ENCODE data around the gene PPTC7. TPM values are rescaled to one million over a fixed set of nuclear protein-coding genes. Genes with fewer than 3 reads are reported as not detected.
"Not testable (repeated sequence)": the region's sequence is repeated elsewhere in the genome, so short reads cannot be mapped to it uniquely, and the experiment has no call there.

Gene PPTC7
- total and polyA plus RNA-seq, 7 donors: 16.1 to 30.3 (median 21.0) TPM

GRCh38 chr12:110606253-110606611 lies 23.1 kb upstream of the PPTC7 start:
- Histone ChIP-seq H3K4me3 (no peak overlapping the region), H3K4me1 (no peaks in the 10 kb centered on the region), H3K27me3 (no peaks in the 10 kb centered on the region), H3K36me3 (no peaks in the 10 kb centered on the region), H3K27ac (peak overlapping the region in 1 of 4 donors; percentile 37), H3K9me3 (no peaks in the 10 kb centered on the region)
- TF ChIP-seq EP300 (IDR thresholded peaks at IDR 0.05): no peak
- no peak for TF ChIP-seq CTCF (IDR thresholded peaks at IDR 0.05)
- no peak for TF ChIP-seq POLR2AphosphoS5 (IDR thresholded peaks at IDR 0.05)
- no peak for TF ChIP-seq POLR2A (IDR thresholded peaks at IDR 0.05)
- intact Hi-C loops (cut with DNase I): no loop called here
- WGBS, 2 donors: 82 to 90% methylated on average over 8 of the region's 8 CpGs
- DNase-seq: no peak

GRCh38 chr12:110602085-110602814 lies 19.1 kb upstream of the PPTC7 start:
- not testable (repeated sequence) for DNase-seq, H3K4me1 ChIP-seq, H3K36me3 ChIP-seq, H3K27me3 ChIP-seq, H3K27ac ChIP-seq, H3K9me3 ChIP-seq, H3K4me3 ChIP-seq
- peak; percentile 17 to 70 (median 58) for TF ChIP-seq CTCF (IDR thresholded peaks at IDR 0.05)
- intact Hi-C loops (cut with DNase I): loop anchor here (2.0 kb wide), 1 partner anchor 133 kb away; the partner anchor contains the start of genes FAM216A and GPN3
- 49 to 63% methylated on average over 14 of the region's 14 CpGs for WGBS, 2 donors

- peaks cover 0 to 7% (median 0%) of the 10 kb centered on the region in 4 donors for H3K4me1 ChIP-seq
- TF ChIP-seq CTCF (IDR thresholded peaks at IDR 0.05): peak in 3 of 4 experiments; percentile 31 to 38 (median 33)
- no peak for TF ChIP-seq POLR2AphosphoS5 (IDR thresholded peaks at IDR 0.05)
- no peak for TF ChIP-seq EP300 (IDR thresholded peaks at IDR 0.05)
- TF ChIP-seq POLR2A (IDR thresholded peaks at IDR 0.05): no peak
- H3K9me3 ChIP-seq: no peaks in the 10 kb centered on the region
- 31 to 33% methylated on average over 4 of the region's 4 CpGs for WGBS, 2 donors
- H3K27me3 ChIP-seq: no peaks in the 10 kb centered on the region
- H3K27ac ChIP-seq: no peak overlapping the region
- intact Hi-C loops (cut with DNase I): loop anchor here (1.0 to 2.0 kb wide), 2 partner anchors 88 to 149 kb away; partner anchors contain the start of gene ARPC3
- no peaks in the 10 kb centered on the region for H3K36me3 ChIP-seq
- no peak for DNase-seq
- no peak overlapping the region for H3K4me3 ChIP-seq
Measured at GRCh38 chr12:110600254-110600653, 17.1 kb upstream of the PPTC7 start.

- H3K27me3 ChIP-seq: no peaks in the 10 kb centered on the region
- H3K36me3 ChIP-seq: no peaks in the 10 kb centered on the region
- H3K4me3 ChIP-seq: no peak overlapping the region
- H3K4me1 ChIP-seq: peaks cover 0 to 7% (median 0%) of the 10 kb centered on the region in 4 donors
- TF ChIP-seq POLR2AphosphoS5 (IDR thresholded peaks at IDR 0.05): no peak
- no peak overlapping the region for H3K27ac ChIP-seq
- H3K9me3 ChIP-seq: no peaks in the 10 kb centered on the region
- WGBS, 2 donors: 81 to 85% methylated on average over 4 of the region's 4 CpGs
- intact Hi-C loops (cut with DNase I): no loop called here
- DNase-seq: peak; percentile 15
Measured at GRCh38 chr12:110599334-110599733, 16.2 kb upstream of the PPTC7 start.

GRCh38 chr12:110597885-110598284 lies 14.8 kb upstream of the PPTC7 start:
- H3K9me3 ChIP-seq: no peaks in the 10 kb centered on the region

GRCh38 chr12:110592919-110593318 lies 9.8 kb upstream of the PPTC7 start:
- intact Hi-C loops (cut with DNase I); DNase-seq: not testable (repeated sequence)
- WGBS, 2 donors: 78 to 91% methylated on average over 4 of the region's 4 CpGs

More at GRCh38 chr12:110597885-110598284, 14.8 kb upstream of the PPTC7 start:
- H3K4me1 ChIP-seq: peaks cover 0 to 7% (median 0%) of the 10 kb centered on the region in 4 donors
- H3K4me3 ChIP-seq: no peak overlapping the region
- no peak for TF ChIP-seq POLR2AphosphoS5 (IDR thresholded peaks at IDR 0.05)
- TF ChIP-seq CTCF (IDR thresholded peaks at IDR 0.05): no peak
- TF ChIP-seq EP300 (IDR thresholded peaks at IDR 0.05): no peak
- TF ChIP-seq POLR2A (IDR thresholded peaks at IDR 0.05): no peak
- no peak for DNase-seq
- H3K27ac ChIP-seq: no peak overlapping the region
- H3K36me3 ChIP-seq: no peaks in the 10 kb centered on the region
- intact Hi-C loops (cut with DNase I): no loop called here
- WGBS, 2 donors: 85 to 90% methylated on average over 1 of the region's 1 CpG
- H3K27me3 ChIP-seq: no peaks in the 10 kb centered on the region

More at GRCh38 chr12:110592919-110593318, 9.8 kb upstream of the PPTC7 start:
- not testable (repeated sequence) for H3K27ac ChIP-seq, H3K27me3 ChIP-seq, H3K9me3 ChIP-seq, H3K4me3 ChIP-seq, H3K36me3 ChIP-seq, H3K4me1 ChIP-seq

Measured in sigmoid colon (tissue), 7 donors.